Stimulated activated CD8-positive, alpha-beta memory T cell treated with anti-CD3 and anti-CD28 coated beads, Interleukin-4, amount 100 ng/mL, for 4 hours (primary cell): ENCODE data around the gene OTX2.

Source experiments
- DNase-seq, 2 donors: peaks; one replicate each; pipeline ENCODE4 v3.0.0-alpha.2; 2020; ENCODE audit warnings: low read depth in 2 of 2, low spot score in 1 of 2

OTX2 gene

GRCh38 chr14:56810147-56810719 is at the start of gene OTX2:
Gene OTX2, minus strand, starts transcription at chr14:56810479. Its CDS starts 5,023 bp downstream, at chr14:56805456.
- DNase-seq: no peak

- DNase-seq: no peak
These were observed 48.1 kb upstream of the OTX2 start for GRCh38 chr14:56858422-56858821.

- DNase-seq: no peak
These were observed 46.9 kb upstream of the OTX2 start for GRCh38 chr14:56857216-56857615.

GRCh38 chr14:56855891-56856461 is 45.7 kb upstream of the OTX2 start:
- no peak for DNase-seq

- DNase-seq: no peak
These were observed 44.0 kb upstream of the OTX2 start for GRCh38 chr14:56854325-56854724.

- DNase-seq: no peak
These were observed 37.0 kb upstream of the OTX2 start for GRCh38 chr14:56846970-56847930.

GRCh38 chr14:56844406-56845002 is 34.2 kb upstream of the OTX2 start:
- DNase-seq: no peak

- DNase-seq: no peak
These were observed 31.3 kb upstream of the OTX2 start for GRCh38 chr14:56841611-56842010.

GRCh38 chr14:56840221-56840620 is 29.9 kb upstream of the OTX2 start:
- no peak for DNase-seq

GRCh38 chr14:56829151-56829550 is 18.9 kb upstream of the OTX2 start:
- no peak for DNase-seq

- DNase-seq: no peak
These were observed 15.9 kb upstream of the OTX2 start for GRCh38 chr14:56826214-56826613.

GRCh38 chr14:56821805-56822610 is 11.7 kb upstream of the OTX2 start:
- DNase-seq: no peak

- DNase-seq: no peak
These were observed 10.9 kb upstream of the OTX2 start for GRCh38 chr14:56821177-56821576.

- DNase-seq: no peak
These were observed 7.2 kb upstream of the OTX2 start for GRCh38 chr14:56817396-56817921.

- DNase-seq: no peak
These were observed 6.5 kb upstream of the OTX2 start for GRCh38 chr14:56816574-56817391.

- no peak for DNase-seq
These were observed 5.5 kb upstream of the OTX2 start for GRCh38 chr14:56815745-56816144.

- DNase-seq: no peak
These were observed 4.9 kb upstream of the OTX2 start for GRCh38 chr14:56814969-56815700.

GRCh38 chr14:56814519-56814959 is 4.3 kb upstream of the OTX2 start:
- DNase-seq: no peak

GRCh38 chr14:56813143-56813551 is 2.9 kb upstream of the OTX2 start:
- no peak for DNase-seq
